HK-2 (cell line): ENCODE data around the gene DDX10.
"Not testable (repeated sequence)": the region's sequence is repeated elsewhere in the genome, so short reads cannot be mapped to it uniquely, and the experiment has no call there.

ENCODE experiments used
- DNase-seq: peaks from one replicate; pipeline ENCODE4 v3.0.0-alpha.2; 2018; ENCODE audit not compliant: unreplicated experiment

DDX10 gene

DNA sequence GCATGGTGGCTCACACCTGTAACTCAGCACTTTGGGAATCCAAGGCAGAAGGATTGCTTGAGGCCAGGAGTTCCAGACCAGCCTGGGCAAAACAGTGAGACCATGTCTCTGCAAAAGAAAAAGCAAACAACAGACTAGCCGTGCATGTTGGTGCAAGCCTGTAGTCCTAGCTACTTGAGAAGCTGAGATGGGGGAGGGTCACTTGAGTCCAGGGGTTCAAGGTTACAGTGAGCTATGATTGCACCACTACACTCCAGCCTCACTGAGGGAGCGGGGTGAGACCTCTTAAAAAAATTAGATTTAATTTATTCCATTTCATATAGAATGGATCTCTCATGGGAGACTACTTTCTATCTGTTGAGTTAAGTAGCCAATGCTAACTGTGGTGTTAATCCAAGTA, 50.4 kb downstream of the DDX10 start:
- no peak for DNase-seq

DNA sequence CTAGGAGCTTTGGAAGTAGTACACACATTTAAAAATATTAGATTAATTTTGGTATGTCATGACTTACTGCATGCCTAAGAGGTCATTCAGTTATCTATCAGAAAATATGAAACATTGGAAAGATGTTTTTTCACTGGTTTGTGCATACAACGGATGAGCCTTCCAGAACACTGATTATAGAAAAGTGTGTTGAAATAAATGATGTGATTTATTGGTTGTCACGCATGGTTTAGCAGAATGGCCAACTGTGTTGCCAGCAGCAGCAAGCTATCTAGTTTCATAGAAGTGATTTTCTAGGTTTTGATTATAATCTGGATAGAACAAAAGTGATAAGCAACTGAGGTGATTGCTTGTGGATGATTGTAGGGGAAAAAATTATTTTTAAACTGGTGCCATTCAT, 53.6 kb downstream of the DDX10 start:
- DNase-seq: no peak

DNA sequence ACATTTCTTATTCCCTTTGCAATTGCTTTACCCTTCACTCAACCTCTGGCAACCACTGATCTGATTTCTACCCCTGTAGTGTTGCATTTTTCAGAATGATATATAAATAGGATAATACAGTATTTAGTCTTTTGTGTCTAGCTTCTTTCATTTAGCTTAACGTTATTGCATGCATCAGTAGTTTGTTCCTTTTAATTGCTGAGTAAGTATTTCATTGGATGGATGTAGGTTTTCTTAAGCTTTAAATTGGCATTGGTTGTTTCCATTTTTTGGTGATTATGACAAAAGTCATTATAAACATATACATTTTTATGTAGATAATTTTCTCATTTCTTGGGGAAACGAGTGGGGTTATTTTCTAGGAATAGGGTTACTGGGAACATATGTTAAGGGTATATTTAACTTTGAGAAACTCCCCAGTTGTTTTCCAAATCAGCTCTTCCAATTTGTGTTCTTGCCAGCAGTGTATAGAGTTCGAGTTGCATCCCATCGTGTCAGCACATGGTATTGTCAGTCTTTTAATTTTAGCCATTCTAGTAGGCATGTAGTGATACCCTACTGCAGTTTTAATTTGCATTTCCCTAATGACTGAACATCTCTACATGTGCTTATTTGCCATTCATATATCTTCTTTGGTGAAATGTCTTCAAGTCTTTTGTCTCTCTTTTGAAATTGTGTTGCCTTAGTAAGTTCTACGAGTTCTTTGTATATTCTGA, 60.3 kb downstream of the DDX10 start:
- DNase-seq: no peak

DNA sequence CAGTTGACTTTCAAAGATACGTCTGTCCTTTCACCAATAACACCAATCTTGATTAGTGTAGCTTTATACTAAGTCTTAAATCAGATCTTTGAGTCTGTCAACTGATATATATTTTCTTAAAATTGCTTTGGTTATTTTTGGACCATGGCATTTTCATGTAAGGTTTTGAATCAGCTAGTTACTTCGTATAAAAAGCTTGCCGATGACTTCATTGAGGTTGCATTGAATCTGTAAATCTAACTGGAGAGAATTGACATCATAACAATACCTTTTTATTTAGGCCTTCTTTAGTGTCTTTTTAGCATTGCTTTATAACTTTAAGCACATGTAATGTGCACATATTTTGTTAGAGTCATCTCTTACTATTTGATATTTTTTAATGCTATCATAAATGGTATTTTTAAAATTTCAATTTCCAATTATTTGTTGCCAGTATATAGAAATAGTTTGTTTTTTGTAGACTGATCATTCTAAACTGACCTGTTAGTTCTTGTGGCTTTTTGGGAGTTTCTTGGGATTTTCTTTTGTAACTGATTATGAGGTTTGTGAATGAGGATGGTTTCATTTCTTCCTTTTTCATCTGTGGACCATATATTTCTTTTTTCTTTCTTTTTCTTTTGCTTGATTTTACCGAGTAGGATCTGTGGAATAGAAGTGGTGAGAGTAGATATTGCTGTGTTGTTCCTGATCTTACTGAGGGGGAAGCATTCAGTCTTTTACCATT, 61.4 kb downstream of the DDX10 start:
- no peak for DNase-seq

DNA sequence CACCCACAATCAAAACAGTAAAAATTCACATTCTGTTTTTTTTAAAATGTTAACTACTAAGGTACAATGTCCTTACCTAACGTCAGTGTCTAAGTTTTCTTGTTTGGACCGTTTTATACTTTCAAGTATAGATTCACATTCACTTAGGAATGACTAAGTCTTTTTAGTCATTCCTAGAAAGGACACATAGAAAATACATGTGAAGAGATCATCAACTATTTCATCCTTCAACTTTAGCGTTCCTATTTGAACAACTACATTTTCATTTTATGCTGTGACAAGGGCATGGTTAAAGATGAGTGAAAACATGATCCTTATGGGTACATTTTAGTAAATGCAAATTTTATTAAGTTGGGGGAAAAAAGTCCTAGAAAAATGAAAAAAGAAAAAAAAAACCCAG, 62.8 kb downstream of the DDX10 start:
- DNase-seq: no peak

DNA sequence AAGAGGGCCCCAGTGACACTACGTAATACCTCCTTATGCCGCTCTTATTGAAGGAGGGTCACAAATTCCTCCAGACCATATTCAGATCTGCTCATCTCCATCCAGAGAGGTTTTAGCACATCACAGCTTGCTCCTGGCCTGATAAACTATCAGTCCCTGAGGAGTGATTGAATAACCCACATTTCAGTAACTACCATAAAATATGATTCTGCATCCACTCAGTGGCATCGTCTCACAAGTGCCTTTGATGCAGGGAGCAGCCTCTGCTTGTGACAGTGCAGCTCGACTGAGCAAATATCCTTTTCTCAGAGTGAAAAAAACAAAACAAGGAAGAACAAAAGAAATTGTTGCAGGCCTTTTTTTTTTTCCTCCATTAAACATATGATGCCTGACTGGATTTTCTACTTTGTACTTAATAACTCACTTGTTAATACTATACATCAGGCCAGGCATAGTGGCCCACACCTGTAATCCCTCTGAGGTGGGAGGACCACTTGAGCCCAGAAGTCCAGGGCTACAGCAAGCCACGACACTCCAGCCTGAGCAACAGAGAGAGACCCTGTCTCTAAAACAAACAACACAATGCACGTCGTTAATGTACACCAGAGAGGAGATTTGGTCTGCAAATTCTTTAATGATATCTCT, 64.5 kb downstream of the DDX10 start:
- DNase-seq: no peak

DNA sequence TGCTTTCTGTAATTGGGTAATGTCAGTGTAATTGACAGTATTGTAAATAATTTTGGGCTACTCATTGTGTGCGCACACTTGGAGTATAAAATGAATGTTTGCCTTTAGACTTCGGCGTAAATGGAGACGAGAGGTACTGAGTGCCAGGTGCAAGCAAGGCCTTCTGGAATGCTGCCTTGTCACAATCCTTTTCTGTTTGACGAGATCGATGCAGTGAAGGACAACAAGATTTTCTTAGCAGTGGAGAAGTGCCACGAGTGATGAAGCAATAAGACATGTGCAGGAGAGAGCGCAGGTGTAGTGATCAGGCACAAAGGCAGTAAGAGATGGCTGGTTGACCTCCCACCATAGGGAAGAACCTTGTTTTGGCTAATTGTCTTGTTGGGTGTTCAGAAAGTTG, 67.5 kb downstream of the DDX10 start:
- DNase-seq: no peak

DNA sequence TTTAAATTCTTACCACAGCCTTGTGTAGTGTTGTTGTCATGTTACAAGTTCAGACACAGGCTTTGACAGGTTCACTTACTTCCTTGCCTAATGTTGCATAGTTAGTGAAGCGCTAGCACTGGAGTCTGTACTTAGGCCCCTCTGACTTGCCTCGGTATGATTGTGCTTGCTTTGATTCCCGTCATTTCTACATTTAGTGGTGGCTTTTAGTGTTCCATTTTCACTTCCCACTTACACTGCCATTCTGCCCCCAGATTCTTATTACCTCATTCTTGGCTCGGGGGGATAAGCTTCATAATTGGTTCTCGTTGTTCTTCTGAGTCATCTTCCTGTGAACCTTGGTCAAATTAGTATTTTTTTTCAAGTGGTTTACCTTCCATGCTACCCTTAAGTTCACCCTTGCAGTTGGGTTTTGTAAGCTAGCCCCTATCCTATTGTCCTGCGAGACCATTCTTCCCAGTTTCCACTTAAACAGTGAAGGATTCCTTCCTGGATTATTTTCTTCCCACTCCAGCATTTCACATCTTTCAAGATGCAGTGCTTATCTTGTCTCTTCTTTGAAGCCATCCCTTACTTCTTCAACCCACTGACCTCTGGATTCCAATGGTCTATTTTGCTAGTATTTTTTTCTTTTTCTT, 68.7 kb downstream of the DDX10 start:
- no peak for DNase-seq

DNA sequence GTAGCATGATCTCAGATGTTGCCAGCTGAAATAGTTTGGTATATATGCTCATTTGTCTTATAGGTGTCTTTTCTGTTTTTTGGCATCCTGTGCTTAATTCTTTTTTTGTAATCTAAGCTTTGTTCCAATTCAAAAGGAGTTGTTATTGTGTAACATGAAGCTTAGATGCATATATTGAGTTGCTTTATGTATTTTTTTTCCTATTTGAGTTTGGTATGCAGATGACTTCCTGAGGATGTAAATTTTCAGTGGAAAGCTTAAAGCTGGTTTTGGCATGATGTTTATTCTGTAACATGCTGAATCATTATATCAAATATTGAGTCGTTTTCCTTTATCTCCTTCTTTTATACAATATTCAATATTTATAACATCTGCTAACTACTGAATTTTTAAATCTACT, 69.4 kb downstream of the DDX10 start:
- no peak for DNase-seq

DNA sequence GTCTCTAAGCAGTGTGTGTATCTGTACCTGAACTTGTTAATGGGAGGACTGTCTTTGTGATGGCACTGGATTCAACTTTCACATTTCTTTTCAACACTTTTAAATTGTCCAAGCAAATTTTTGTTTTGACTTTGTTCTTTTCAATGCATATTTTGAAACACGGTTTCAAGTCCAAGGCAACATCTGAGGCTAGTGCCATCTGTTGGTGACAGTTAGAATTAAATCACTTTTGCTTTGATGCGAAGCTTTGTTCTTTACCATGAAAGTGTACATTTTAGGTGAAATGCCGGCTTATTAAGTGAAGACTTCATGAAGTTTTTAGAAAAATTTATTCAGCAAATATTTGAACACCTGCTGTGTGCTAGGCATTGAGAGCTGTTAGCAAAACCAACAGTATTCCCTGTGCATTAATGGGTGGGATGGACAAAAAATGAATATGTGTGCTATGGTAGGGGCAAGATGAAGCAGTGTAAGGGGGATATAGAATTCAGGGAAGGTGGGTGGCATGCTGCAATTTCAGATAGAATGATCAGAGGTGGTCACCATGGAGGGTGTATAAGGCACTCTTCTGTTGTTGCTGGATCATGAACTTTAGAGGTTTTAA, 70.2 kb downstream of the DDX10 start:
- DNase-seq: no peak

DNA sequence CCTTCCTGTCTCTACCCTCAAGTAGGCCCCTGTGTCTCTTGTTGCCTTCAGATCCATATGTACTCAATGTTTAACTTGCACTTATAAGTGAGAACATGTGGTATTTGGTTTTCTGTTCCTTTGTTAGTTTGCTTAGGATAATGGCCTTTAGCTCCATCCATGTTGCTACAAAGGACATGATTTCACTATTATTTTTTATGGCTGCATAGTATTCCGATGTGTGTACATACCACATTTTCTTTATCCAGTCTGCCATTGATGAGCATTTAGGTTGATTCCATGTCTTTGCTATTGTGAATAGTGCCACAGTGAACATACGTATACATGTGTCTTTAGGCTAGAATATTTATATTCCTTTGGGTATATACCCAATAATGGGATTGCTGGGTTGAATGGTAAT, 75.3 kb downstream of the DDX10 start:
- DNase-seq: not testable (repeated sequence)

DNA sequence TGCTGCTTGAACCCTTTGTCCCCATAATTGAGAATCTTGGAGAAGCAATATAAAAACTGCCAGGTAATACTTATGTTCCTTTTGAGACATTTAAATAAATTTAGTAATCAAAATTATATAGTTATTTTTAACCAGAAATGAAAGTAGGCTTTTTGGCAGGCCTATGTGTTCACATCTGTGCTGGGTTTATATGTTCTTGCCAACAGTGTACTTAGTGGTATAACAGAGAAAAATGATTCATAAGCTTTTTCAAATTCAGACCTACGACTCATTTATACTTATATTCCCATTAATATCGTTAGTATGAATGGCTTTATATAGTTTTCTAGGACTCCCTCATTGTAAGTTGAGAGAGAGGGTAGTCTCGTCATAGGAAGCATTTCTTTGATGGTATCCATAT, 79.0 kb downstream of the DDX10 start:
- no peak for DNase-seq

DNA sequence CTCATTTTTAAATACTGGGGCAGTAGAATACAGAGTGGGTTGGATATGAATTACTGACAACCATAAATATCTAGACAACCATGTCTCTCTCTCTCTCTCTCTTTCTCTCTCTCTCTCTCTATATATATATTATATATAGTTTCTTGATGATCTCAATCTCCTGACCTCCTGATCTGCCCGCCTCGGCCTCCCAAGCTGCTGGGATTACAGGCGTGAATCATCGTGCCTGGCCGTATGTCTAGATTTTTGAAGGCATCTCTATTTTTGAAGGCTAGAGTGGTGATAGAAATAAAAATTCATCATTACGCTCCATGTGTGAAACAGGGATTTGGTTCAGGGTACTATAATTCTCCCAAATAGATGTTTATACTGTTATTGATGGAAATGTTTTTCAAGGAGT, 84.1 kb downstream of the DDX10 start:
- DNase-seq: no peak

DNA sequence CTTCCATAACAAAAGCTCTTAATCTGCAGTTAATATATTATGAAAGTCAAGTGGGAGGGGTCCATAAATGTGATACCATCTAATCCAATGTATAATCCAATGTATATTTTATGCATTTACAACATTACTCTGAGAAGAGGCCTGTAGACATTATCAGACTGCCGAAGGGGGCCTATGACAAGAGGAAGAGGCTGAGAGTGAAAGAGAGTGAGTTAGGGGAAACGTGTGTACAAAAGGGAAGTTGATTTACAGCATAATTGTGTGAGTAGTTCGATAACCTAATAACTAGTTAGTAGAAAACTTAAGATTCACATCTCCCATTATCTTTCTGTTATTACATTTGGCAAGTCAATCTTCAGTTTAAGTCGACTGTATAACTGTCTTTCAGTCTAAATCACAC, 86.6 kb downstream of the DDX10 start:
- DNase-seq: no peak

DNA sequence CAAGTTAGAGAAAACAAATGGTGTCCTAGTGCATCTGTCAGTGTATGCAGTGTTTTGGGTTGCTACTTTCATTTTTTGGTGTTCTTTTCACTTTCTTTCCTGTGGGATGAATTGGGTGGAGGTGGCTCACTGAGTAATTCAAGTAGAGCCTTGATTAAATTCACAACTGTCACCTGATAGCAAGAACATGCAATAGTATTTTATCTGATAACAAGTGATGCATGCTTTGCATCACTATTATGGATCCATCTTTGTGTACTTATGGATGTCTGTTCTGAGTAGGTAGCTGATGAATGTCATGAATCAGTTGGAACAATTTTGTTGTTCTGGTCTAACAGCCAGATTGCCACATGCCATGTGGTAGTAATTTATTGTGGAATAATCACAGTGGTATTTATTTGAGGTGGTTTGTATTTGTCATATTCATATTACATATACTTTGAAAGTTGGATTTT, 87.5 kb downstream of the DDX10 start:
- no peak for DNase-seq

DNA sequence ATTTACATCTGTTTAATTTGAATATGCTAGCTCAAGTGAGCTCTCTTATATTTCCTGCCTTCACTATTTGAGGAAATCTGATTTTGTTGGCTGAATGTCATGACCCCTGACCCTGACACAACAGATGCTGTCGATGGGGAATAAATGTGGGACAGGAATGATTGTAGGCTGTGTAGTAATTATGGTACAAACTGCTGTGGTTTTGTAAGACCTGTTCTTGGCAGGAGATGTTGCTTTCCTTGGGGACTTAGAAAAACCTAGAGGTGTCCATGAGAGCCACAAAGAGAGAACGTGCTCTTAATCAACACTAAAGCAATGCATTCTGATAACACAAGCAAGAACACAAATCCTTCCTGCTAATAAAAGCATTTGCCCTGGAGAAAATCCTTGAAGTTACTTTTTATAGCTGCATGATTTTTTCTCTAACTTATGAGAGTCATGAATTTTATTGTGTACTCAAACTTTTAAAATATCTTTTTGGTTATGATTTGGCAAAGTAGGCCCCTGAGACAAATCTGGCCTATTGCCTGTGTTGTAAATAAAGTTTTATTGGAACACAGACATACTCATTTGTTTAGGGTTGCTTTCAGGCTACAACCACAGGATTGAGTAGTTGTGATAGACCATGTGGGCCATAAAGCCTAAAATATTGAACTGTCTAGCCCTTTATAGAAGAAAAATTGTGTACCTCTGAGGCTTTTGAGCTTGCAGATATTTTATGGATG, 90.2 kb downstream of the DDX10 start:
- no peak for DNase-seq

DNA sequence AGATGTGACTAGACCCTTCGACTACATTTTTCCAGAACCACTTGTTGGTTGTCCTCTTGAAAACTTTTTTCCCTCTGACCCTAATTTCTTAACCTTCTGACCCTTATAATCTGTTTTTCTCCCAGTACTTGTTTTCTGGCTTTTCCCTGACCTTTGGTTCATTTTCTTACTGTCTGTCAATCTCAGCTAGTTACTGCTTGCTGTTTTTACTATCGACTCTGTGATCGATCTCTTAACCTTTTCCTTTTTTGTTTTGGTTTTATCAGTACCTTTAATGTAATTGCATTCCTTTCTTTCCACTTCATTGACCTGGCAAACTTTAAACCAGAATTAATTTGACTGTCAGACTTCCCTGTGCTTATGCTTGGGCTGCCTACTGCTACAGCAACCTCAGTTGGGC, 92.8 kb downstream of the DDX10 start:
- no peak for DNase-seq

DNA sequence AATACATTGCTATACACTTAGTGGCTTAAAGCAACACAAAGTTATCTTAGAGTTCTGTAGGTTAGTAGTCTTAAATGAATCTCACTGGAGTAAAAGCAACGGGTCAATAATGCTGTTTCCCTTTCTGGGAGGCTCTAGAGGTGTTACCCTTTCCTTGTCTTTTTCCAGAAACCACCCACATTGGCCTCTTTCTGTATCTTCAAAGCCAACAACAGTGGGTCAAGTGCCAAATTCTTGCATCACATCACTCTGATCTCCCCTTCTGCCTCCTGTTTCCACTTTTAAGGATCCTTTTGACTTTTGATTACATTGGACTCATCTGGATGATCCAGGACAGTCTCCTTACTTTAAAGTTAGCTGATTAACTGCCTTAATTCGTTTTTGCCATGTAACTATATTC, 93.6 kb downstream of the DDX10 start:
- DNase-seq: no peak

DNA sequence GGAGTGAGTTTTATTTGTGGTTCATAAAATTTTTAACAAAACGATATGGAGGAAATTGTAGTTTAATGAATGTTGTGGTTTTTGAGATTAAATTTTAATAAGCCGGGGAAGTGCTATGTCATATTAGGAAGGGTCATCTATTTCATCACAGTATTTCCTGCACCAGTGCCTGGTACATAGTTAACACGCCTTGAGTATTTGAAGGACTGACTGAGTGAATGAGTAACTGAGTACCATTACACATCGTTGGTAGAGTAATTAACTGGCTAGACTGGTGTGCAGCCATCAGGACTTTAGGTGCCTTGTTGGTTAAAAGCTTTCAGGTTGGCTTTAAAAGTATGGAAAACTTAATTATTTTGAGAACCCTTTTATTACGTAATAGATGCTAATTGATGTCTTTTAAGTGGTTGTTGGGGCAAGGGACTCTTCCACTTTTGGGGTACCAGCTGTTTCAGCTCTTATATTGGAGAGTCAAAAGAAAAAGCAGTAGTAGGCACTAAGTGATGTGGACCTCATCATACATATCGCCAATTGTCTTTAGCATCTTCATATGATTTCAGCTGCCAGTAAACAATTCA, 101.8 kb downstream of the DDX10 start:
- DNase-seq: no peak

DNA sequence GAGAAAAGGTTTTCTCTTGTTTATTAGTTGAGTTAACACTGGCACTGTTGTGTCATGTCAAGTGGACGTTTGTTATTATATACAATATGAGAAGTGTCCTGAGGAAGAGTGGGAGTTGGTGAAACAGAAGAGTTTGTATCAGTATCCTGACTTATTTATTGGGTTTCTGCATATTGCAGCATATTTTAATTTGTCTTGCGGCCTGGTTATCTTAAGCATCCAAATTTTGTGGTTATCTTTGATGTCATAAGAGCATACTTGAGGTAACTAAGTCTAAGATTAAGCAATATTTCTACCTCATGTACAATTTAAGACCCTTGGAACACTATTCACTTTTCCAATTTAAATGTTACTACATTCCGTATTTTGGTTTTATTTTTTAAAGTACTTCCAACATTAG, 103.5 kb downstream of the DDX10 start:
- DNase-seq: no peak

DNA sequence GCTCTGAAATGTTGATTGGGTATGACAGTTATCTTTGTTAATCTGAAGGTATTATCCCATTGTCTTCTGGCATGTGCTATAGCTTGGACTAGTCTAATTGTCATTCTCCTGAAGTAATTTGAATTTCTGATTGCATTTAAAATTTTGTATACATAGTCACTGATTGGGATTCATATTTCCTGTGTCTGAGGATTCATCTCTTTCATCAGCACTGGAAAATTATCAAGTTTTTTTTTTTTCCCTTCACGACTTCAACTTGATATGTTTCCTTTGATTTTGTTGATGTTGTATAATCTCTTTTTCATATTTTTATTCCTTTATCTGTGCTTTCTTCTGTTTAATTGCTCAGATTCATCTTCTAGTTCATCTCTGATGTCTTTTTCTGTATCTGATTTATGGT, 104.1 kb downstream of the DDX10 start:
- no peak for DNase-seq
